Stimulated activated CD4-positive, alpha-beta T cell treated with anti-CD3 and anti-CD28 coated beads, TNF-alpha, amount 100 ng/mL, for 1 hour (primary cell): ENCODE data around the gene CEP112.
"Not testable (repeated sequence)": the region's sequence is repeated elsewhere in the genome, so short reads cannot be mapped to it uniquely, and the experiment has no call there.

Source experiments
- DNase-seq, 3 donors: peaks; one replicate each; pipeline ENCODE4 v3.0.0-alpha.2; 2020; ENCODE audit warnings: low read depth in 3 of 3, low spot score in 1 of 3

Gene CEP112

GRCh38 chr17:66085221-66085620 lies 106.7 kb downstream of the CEP112 start:
- DNase-seq: no peak

GRCh38 chr17:66080670-66081069 lies 111.3 kb downstream of the CEP112 start:
- DNase-seq: not testable (repeated sequence)

GRCh38 chr17:66076546-66077190 lies 115.3 kb downstream of the CEP112 start:
- DNase-seq: no peak

DNA sequence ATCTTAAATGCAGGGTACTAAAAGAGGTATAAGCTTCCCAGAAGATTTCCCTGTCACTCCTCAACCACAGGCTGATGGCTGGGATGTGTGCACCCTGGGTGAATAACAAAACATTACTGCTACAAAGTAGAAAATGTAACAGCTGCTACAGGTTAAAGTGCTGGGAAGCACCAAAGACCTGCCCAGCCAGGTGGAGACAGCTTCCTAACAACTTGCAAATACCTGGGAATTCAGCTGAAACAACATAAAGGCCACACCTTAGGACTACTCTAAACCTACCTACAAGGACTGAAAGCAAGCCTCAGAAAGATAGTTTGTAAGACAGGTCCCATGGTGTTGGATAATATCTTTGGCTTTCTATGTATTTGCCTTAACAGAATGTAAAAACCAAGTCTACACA lies 118.5 kb downstream of the CEP112 start:
- no peak for DNase-seq

DNA sequence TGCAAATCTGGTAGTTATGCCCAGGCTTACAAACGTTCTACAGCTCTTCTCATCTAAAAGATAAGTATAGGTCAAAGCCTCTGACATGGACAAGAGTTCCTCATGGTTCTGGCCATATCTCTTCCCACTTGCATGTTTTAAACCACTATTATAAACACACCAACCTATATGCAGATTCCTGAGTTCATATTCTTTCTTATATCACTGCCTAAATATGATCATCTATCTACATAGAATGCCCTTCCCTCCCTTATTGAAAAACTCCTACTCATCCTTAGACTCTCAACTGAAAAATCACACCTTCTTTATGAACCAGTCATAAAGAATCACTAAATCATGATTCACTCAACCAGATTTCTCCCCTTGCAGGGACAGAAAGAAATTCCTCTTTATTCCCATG lies 128.2 kb downstream of the CEP112 start:
- no peak for DNase-seq

- no peak for DNase-seq
Observed at GRCh38 chr17:66056148-66056547, 135.8 kb downstream of the CEP112 start.

GRCh38 chr17:66054242-66054641 lies 137.7 kb downstream of the CEP112 start:
- no peak for DNase-seq

- DNase-seq: no peak
Observed at GRCh38 chr17:66044083-66044482, 147.8 kb downstream of the CEP112 start.

- no peak for DNase-seq
Observed at GRCh38 chr17:66043419-66043818, 148.5 kb downstream of the CEP112 start.

GRCh38 chr17:66040402-66040801 lies 151.5 kb downstream of the CEP112 start:
- DNase-seq: no peak

DNA sequence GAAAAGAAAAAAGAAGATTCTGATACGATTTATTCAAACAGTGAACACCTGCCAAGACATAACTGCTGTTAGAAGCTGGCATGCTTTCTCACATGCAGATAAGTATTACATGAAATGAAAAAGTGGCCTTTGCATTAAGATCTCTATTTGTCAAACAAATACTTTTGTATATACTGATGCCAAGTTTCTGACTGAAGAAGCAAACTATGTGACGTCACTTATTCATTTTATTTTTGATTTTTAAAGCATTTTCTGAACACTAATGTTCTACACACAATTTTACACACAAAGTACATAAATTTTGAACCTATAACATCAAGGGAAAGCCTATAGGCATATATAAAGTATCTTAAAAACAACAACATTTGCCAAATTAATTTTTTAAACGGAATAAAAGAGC lies 153.8 kb downstream of the CEP112 start:
- no peak for DNase-seq

GRCh38 chr17:66037221-66037620 lies 154.7 kb downstream of the CEP112 start:
- DNase-seq: no peak

DNA sequence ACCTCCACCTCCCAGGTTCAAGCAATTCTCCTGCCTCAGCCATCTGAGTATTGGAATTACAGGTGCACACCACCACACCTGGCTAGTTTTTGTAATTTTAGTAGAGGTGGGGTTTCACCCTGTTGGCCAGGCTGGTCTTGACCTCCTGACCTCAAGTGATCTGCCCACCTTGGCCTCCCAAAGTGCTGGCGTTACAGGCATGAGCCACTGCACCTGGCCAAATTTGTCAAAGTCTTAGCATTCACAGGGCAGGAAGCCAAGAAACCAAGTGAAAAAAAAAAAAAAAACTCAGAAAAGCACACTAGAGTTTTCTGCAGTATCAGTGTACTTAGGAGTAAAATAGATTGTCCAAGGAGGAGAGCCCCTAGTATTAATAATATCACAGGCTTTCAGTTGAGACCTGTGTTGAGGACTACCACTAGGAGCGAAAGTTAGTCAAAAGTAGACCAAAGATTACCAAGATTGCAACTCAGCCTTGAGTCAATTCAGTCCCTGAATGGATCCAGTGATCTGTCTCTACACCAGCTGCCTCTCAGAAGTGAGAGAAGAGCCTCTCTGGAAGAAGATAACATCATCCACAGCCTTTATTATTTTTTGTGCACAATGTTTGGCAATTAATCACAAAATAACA lies 159.7 kb downstream of the CEP112 start:
- DNase-seq: no peak

DNA sequence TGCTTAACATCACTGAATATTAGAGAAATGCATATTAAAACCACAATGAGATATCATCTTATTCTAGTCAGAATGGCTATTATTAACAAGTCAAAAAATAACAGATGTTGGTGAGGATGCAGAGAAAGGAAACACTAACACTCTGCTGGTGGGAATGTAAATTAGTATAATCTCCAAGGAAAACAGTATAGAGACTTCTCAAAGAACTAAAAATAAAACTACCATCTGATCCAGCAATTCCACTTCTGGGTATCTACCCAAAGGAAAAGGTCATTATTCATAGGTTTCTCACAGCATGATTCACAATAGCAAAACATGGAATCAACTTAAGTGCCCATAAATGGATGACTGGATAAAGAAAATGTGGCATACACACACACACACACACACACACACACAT lies 166.4 kb downstream of the CEP112 start:
- no peak for DNase-seq

DNA sequence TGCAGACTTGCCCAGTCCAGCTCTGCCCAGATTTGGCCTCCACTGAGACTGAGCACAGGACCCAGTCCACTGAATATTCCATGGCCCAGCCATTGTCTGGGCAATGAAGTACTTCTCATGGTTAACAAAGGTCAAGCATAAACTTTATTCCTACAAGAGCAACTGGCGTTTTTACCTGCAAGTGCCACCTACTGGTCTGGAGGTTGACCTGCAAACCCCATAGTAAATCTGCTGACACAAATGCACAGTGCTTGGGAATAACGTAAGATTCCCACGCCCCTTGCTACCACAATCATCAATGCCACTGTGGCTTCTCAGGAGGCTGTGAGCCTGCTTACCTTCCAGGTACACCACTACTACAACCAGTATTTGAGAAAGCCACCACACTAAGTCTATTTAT lies 170.2 kb downstream of the CEP112 start:
- no peak for DNase-seq

GRCh38 chr17:66018786-66019185 lies 173.1 kb downstream of the CEP112 start:
- no peak for DNase-seq

- DNase-seq: no peak
Observed at GRCh38 chr17:66016231-66016630, 175.7 kb downstream of the CEP112 start.

GRCh38 chr17:66008680-66009079 lies 183.3 kb downstream of the CEP112 start:
- DNase-seq: no peak

DNA sequence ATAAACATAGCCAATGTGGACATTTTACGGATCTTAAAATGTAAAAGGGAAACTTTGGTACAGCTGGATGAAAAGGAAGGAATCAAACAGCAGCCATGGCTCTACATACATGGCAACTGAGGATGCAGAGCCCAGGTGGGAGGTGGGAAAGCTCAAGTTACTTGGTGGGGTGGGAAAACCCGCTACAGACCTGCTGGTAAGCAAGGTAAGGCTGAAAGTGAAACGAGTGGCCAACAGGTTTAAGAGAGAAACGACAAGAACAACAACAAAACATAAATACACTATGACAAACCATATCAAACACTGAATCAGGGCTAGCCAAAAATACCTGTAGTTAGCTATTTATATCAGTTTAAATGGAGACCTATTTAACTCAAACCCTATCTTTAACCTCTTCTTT lies 185.3 kb downstream of the CEP112 start:
- no peak for DNase-seq

DNA sequence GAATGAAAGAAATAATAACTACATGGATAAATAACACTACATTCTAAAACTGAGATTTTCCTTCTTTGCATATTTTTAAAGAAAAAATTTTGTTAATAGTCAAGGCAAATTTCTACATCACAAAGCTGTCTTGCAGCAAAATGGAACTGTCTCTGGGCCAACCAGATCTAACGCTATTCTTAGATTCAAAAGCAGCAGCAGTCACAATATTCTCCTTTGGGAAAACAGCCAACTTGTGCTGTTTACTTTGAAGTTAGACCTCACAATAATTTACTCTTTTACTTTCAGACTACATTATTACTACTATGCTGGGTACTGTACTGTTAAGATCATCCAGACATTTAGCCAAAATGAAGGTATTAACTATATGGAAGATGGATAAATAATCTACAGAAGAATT lies 189.1 kb downstream of the CEP112 start:
- DNase-seq: no peak

DNA sequence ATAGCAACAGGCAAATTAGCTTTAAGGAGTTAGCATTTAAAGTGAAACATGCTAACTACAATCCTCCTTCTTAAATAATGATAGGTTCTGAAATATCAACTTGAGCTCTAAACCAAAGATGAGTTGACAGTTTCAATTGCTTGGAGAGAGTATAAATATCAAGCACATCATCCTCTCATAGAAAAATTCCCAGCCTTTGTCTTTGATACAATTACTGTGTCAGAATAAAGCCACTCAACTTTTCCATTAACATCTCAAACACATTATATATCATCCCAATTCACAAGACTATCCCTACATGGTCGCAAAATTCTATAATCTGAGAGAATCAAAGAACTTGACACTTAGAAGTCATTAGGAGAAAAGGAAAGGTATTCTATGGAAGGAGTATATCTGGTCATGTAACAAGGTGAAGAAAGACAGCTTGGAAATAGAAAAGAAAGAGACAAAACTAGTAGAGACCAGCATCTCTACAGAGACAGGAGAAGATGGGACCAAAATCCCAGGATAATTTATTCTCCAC lies 189.8 kb downstream of the CEP112 start:
- DNase-seq: no peak

- no peak for DNase-seq
Observed at GRCh38 chr17:66000216-66000615, 191.7 kb downstream of the CEP112 start.

GRCh38 chr17:65998675-65999074 lies 193.3 kb downstream of the CEP112 start:
- no peak for DNase-seq
